Gastroesophageal sphincter (tissue), 4 donors: Measurements from ENCODE around the gene TAF4. TPM values are rescaled to one million over a fixed set of nuclear protein-coding genes. Genes with fewer than 3 reads are reported as not detected.

Experiments
- ATAC-seq: fragments of 150-250 bp; one replicate; pipeline ENCODE4 v1.9.1; 2016; ENCODE audit warnings: mild to moderate bottlenecking, moderate library complexity
- H3K27ac ChIP-seq, 4 donors: fragments of 200-600 bp; sonication (generic) in 3 of 4; 1 replicate in 3 of 4; 2 replicates in 1 of 4; pipeline ENCODE4 v1.5.1; 2016 to 2019
- H3K27me3 ChIP-seq: fragments of 200-600 bp; sonication (generic); one replicate; pipeline ENCODE4 v1.5.1; 2019
- H3K36me3 ChIP-seq, 2 donors: fragments of 200-600 bp; sonication (generic); one replicate each; pipeline ENCODE4 v1.5.1; 2019; ENCODE audit warnings: control low read depth in 1 of 2
- H3K4me1 ChIP-seq, 3 donors: fragments of 200-600 bp; sonication (generic); 1 replicate in 2 of 3; 2 replicates in 1 of 3; pipeline ENCODE4 v1.5.1; 2016 to 2019; ENCODE audit warnings: control low read depth in 2 of 3
- H3K4me3 ChIP-seq, 2 donors: fragments of 200-600 bp; sonication (generic); one replicate each; pipeline ENCODE4 v1.5.1; 2019; ENCODE audit warnings: mild to moderate bottlenecking in 1 of 2, moderate library complexity in 1 of 2
- H3K9me3 ChIP-seq, 3 donors: fragments of 200-600 bp; sonication (generic); one replicate each; pipeline ENCODE4 v1.5.1; 2017 to 2019; ENCODE audit warnings: control low read depth in 2 of 3
- EP300 ChIP-seq: sonication (generic); formaldehyde crosslinking; IDR thresholded peaks from one replicate; pipeline ENCODE4 v1.6.1; 2017; ENCODE audit warnings: antibody characterized with exemption, mild to moderate bottlenecking
- POLR2A ChIP-seq, 2 donors: fragments of 450-650 bp; IDR thresholded peaks; one replicate each; pipeline ENCODE4 v1.6.1; 2017; ENCODE audit warnings: antibody characterized with exemption in 2 of 2, mild to moderate bottlenecking in 2 of 2, moderate library complexity in 1 of 2
- POLR2AphosphoS5 ChIP-seq: sonication (generic); formaldehyde crosslinking; IDR thresholded peaks from one replicate; pipeline ENCODE4 v1.6.1; 2017; ENCODE audit warnings: antibody characterized with exemption
- WGBS, 2 donors: methylation state at CpG; one replicate each; pipeline ENCODE4 v1.1.5; 2018; ENCODE audit warnings: low coverage in 1 of 2; 5-methylcytosine and 5-hydroxymethylcytosine counted together
- total RNA-seq, 4 donors: library from RNA; depleted of rRNA; stranded (reverse); fragments of >200 nt; gene quantifications; one replicate each; pipeline ENCODE4 v1.1.0, GENCODE V29; 2016
- TF ChIP-seq, protein P1 (sequence below), 4 experiments: fragments of 200-600 bp in 2 of 4; fragments of 450-650 bp in 2 of 4; sonication (generic) in 1 of 4; IDR thresholded peaks; one replicate each; pipeline ENCODE4 v1.5.1; 2017 to 2019; ENCODE audit warnings: antibody characterized with exemption in 4 of 4, mild to moderate bottlenecking in 2 of 4, moderate library complexity in 2 of 4

Gene TAF4
- total RNA-seq, 4 donors from 2014 or later, result 7.6 to 19.9 (median 15.5) TPM

- 66 to 83% methylated on average over 1 to 5 of the region's 41 CpGs for WGBS, 2 donors
- TF ChIP-seq EP300, result no peak
- TF ChIP-seq, protein P1, sequence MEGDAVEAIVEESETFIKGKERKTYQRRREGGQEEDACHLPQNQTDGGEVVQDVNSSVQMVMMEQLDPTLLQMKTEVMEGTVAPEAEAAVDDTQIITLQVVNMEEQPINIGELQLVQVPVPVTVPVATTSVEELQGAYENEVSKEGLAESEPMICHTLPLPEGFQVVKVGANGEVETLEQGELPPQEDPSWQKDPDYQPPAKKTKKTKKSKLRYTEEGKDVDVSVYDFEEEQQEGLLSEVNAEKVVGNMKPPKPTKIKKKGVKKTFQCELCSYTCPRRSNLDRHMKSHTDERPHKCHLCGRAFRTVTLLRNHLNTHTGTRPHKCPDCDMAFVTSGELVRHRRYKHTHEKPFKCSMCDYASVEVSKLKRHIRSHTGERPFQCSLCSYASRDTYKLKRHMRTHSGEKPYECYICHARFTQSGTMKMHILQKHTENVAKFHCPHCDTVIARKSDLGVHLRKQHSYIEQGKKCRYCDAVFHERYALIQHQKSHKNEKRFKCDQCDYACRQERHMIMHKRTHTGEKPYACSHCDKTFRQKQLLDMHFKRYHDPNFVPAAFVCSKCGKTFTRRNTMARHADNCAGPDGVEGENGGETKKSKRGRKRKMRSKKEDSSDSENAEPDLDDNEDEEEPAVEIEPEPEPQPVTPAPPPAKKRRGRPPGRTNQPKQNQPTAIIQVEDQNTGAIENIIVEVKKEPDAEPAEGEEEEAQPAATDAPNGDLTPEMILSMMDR (IDR thresholded peaks at IDR 0.05), result no peak
- no peak for TF ChIP-seq POLR2AphosphoS5
- TF ChIP-seq POLR2A (IDR thresholded peaks at IDR 0.05), result no peak
- ATAC-seq, result no peak
- Histone ChIP-seq H3K27ac (no peak overlapping the region), H3K4me3 (no peak overlapping the region), H3K36me3 (no peaks in the 10 kb centered on the region), H3K9me3 (no peaks in the 10 kb centered on the region), H3K4me1 (peaks cover 0 to 9% (median 0%) of the 10 kb centered on the region in 3 donors), H3K27me3 (peaks cover 31% of the 10 kb centered on the region)
Measured at GRCh38 chr20:61964675-61965605, 100.7 kb downstream of the TAF4 start.

- Histone ChIP-seq H3K27ac (no peak overlapping the region), H3K27me3 (peaks cover 31% of the 10 kb centered on the region), H3K9me3 (no peaks in the 10 kb centered on the region), H3K4me1 (peaks cover 0 to 9% (median 0%) of the 10 kb centered on the region in 3 donors), H3K36me3 (no peaks in the 10 kb centered on the region), H3K4me3 (no peak overlapping the region)
- no peak for ATAC-seq
- 88 to 89% methylated on average over 6 to 8 of the region's 8 CpGs for WGBS, 2 donors
- no peak for TF ChIP-seq EP300
- no peak for TF ChIP-seq POLR2A (IDR thresholded peaks at IDR 0.05)
- TF ChIP-seq POLR2AphosphoS5, result no peak
- TF ChIP-seq, protein P1 (IDR thresholded peaks at IDR 0.05), result no peak
Measured at GRCh38 chr20:61963885-61964674, 101.6 kb downstream of the TAF4 start.

DNA sequence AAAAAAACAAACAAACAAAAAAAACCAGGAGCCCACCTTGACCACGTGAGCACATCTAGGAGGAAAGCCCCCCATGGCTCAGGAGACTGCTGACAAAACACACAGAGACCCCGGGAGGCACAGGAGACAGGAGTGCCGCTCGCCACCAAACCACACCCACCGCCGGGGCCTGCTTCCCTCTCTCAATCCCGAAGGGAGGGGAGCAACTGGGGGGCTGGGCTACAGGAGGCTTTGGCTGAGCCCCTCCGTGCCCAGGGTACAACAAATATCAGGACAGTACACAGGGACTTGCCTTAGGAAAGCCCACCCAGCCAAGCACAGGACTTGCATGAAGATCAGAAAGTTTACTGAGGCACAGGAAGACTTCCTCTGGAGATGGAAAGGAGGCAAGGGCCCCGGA, 102.5 kb downstream of the TAF4 start:
- Histone ChIP-seq H3K4me1 (peaks cover 0 to 9% (median 0%) of the 10 kb centered on the region in 3 donors), H3K9me3 (no peaks in the 10 kb centered on the region), H3K27ac (no peak overlapping the region)

DNA sequence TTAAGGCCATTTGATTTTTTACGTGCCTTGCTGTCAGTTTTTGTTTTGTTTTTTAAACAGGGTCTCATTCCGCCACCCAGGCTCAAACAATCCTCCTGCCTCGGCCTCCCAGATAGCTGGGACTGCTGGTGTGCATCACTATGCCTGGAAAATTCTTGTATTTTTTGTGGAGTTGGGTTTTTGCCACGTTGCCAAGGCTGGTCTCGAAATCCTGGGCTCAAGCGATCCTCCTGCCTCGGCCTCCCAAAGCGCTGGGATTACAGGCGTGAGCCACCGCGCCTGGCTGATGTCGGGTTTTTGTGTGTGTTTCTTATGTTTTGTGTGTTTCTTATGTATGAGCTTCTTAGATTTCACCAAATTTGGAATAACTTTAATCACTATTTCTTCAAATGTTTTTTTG, 104.8 kb downstream of the TAF4 start:
- ATAC-seq, result no peak
- no peaks in the 10 kb centered on the region for H3K36me3 ChIP-seq
- no peak for TF ChIP-seq POLR2A (IDR thresholded peaks at IDR 0.05)
- no peak for TF ChIP-seq EP300
- TF ChIP-seq POLR2AphosphoS5, result no peak
- TF ChIP-seq, protein P1 (IDR thresholded peaks at IDR 0.05), result no peak
- no peak overlapping the region for H3K27ac ChIP-seq
- H3K27me3 ChIP-seq, result peaks cover 15% of the 10 kb centered on the region
- 90 to 92% methylated on average over 3 to 12 of the region's 12 CpGs for WGBS, 2 donors
- H3K9me3 ChIP-seq, result no peaks in the 10 kb centered on the region
- H3K4me3 ChIP-seq, result no peak overlapping the region
- H3K4me1 ChIP-seq, result peaks cover 0 to 5% (median 0%) of the 10 kb centered on the region in 3 donors

More for the DNA sequence above, 102.5 kb downstream of the TAF4 start:
- 57 to 80% methylated on average over 1 to 3 of the region's 9 CpGs for WGBS, 2 donors
- TF ChIP-seq EP300 (no peak), POLR2A (IDR thresholded peaks at IDR 0.05) (no peak), POLR2AphosphoS5 (no peak)
- TF ChIP-seq, protein P1 (IDR thresholded peaks at IDR 0.05), result no peak
- Histone ChIP-seq H3K4me3 (no peak overlapping the region), H3K27me3 (peaks cover 31% of the 10 kb centered on the region), H3K36me3 (no peaks in the 10 kb centered on the region)
- no peak for ATAC-seq
